ENCODE measurements around the gene EGFR.
"Not testable (repeated sequence)": the region's sequence is repeated elsewhere in the genome, so short reads cannot be mapped to it uniquely, and the experiment has no call there.

EGFR gene

GRCh38 chr7:55013851-55014250 lies 5.0 kb upstream of the EGFR start:
- no peak for DNase-seq (ENCODE audit: low read depth)

- no peak for DNase-seq (ENCODE audit: low read depth)
These were observed 2.6 kb upstream of the EGFR start for GRCh38 chr7:55016061-55016745.

- DNase-seq (ENCODE audit: low read depth): no peak
These were observed 2.1 kb upstream of the EGFR start for GRCh38 chr7:55016746-55017090.

GRCh38 chr7:55017841-55018240 lies 976 bp upstream of the EGFR start:
- DNase-seq (ENCODE audit: low read depth): no peak

- no peak for DNase-seq (ENCODE audit: low read depth)
These were observed 424 bp downstream of the EGFR start for GRCh38 chr7:55019191-55019690.

- DNase-seq (ENCODE audit: low read depth): no peak
These were observed 1.1 kb downstream of the EGFR start for GRCh38 chr7:55019691-55020465.

GRCh38 chr7:55020466-55020871 lies 1.7 kb downstream of the EGFR start:
- no peak for DNase-seq (ENCODE audit: low read depth)

GRCh38 chr7:55021053-55021452 lies 2.2 kb downstream of the EGFR start:
- no peak for DNase-seq (ENCODE audit: low read depth)

GRCh38 chr7:55022002-55022985 lies 3.5 kb downstream of the EGFR start:
- DNase-seq (ENCODE audit: low read depth): no peak

- DNase-seq (ENCODE audit: low read depth): no peak
These were observed 5.2 kb downstream of the EGFR start for GRCh38 chr7:55023841-55024505.

GRCh38 chr7:55024776-55025175 lies 6.0 kb downstream of the EGFR start:
- no peak for DNase-seq (ENCODE audit: low read depth)

- DNase-seq (ENCODE audit: low read depth): no peak
These were observed 7.4 kb downstream of the EGFR start for GRCh38 chr7:55026086-55026790.

GRCh38 chr7:55026867-55027490 lies 8.2 kb downstream of the EGFR start:
- no peak for DNase-seq (ENCODE audit: low read depth)

- no peak for DNase-seq (ENCODE audit: low read depth)
These were observed 9.2 kb downstream of the EGFR start for GRCh38 chr7:55028011-55028410.

GRCh38 chr7:55030314-55030713 lies 11.5 kb downstream of the EGFR start:
- no peak for DNase-seq (ENCODE audit: low read depth)

- no peak for DNase-seq (ENCODE audit: low read depth)
These were observed 12.3 kb downstream of the EGFR start for GRCh38 chr7:55031075-55031474.

- DNase-seq (ENCODE audit: low read depth): no peak
These were observed 13.4 kb downstream of the EGFR start for GRCh38 chr7:55032069-55032699.

GRCh38 chr7:55033236-55033846 lies 14.5 kb downstream of the EGFR start:
- DNase-seq (ENCODE audit: low read depth): no peak

- no peak for DNase-seq (ENCODE audit: low read depth)
These were observed 16.0 kb downstream of the EGFR start for GRCh38 chr7:55034776-55035175.

GRCh38 chr7:55035410-55035809 lies 16.6 kb downstream of the EGFR start:
- DNase-seq (ENCODE audit: low read depth): not testable (repeated sequence)

Measured in GM04504 (cell line).